HEK293 (cell line): Measurements from ENCODE around the gene COPS9.

ENCODE experiments used
- CTCF ChIA-PET: fragments of 350-600 bp; formaldehyde crosslinking; extraction: SDS; loops from one replicate; lab custom pipeline; 2021; ENCODE audit warnings: antibody characterized with exemption; lab: Yijun Ruan, JAX
- POLR2A ChIA-PET: fragments of 300-600 bp; formaldehyde crosslinking; extraction: SDS; loops from one replicate; lab custom pipeline; 2020; ENCODE audit warnings: antibody characterized with exemption, inconsistent platforms; lab: Yijun Ruan, JAX
- H3K27ac ChIP-seq: fragments of 200-500 bp; sonication (Bioruptor generic); 2 replicates; pipeline ENCODE4 v1.5.1; 2014; ENCODE audit warnings: low read depth, low read length, control low read depth, inconsistent platforms; ENCODE audit errors: extremely low read depth
- H3K36me3 ChIP-seq, 2 experiments: fragments of 200-500 bp in 1 of 2; sonication (Bioruptor generic) in 1 of 2; 1 replicate in 1 of 2; 2 replicates in 1 of 2; pipeline ENCODE4 v1.5.1; 2014 to 2017; ENCODE audit warnings: inconsistent platforms in 2 of 2, low read length in 2 of 2; ENCODE audit not compliant: control insufficient read depth in 2 of 2, insufficient read depth in 1 of 2
- H3K4me1 ChIP-seq: fragments of 200-500 bp; sonication (Bioruptor generic); 2 replicates; pipeline ENCODE4 v1.5.1; 2014; ENCODE audit warnings: mild to moderate bottlenecking, low read length, inconsistent platforms; ENCODE audit not compliant: control insufficient read depth, insufficient read depth
- H3K4me3 ChIP-seq: 2 replicates; pipeline ENCODE4 v1.5.1; 2011; ENCODE audit warnings: low read depth, mild to moderate bottlenecking, control low read depth, low read length, moderate library complexity
- H3K9me3 ChIP-seq: fragments of 200-500 bp; sonication (Bioruptor generic); 2 replicates; pipeline ENCODE4 v1.5.1; 2014; ENCODE audit warnings: low read depth, low read length, inconsistent platforms; ENCODE audit not compliant: control insufficient read depth, insufficient read depth
- GFI1B ChIP-seq: fragments of 450-650 bp; formaldehyde crosslinking; IDR thresholded peaks from 2 replicates; pipeline ENCODE4 v1.5.1; 2016; ENCODE audit warnings: missing biosample characterization, missing genetic modification characterization
- GLI4 ChIP-seq: fragments of 450-650 bp; formaldehyde crosslinking; IDR thresholded peaks from 2 replicates; pipeline ENCODE4 v1.5.1; 2016; ENCODE audit warnings: missing biosample characterization, missing genetic modification characterization
- KLF9 ChIP-seq: fragments of 450-650 bp; formaldehyde crosslinking; IDR thresholded peaks from 2 replicates; pipeline ENCODE4 v1.5.1; 2016; ENCODE audit warnings: missing biosample characterization, missing genetic modification characterization, low read depth
- OVOL3 ChIP-seq: fragments of 450-650 bp; formaldehyde crosslinking; IDR thresholded peaks from 2 replicates; pipeline ENCODE4 v1.5.1; 2016; ENCODE audit warnings: missing biosample characterization, missing genetic modification characterization
- PATZ1 ChIP-seq: fragments of 450-650 bp; formaldehyde crosslinking; IDR thresholded peaks from 2 replicates; pipeline ENCODE4 v1.5.1; 2016; ENCODE audit warnings: missing biosample characterization, missing genetic modification characterization
- SP7 ChIP-seq: fragments of 450-650 bp; formaldehyde crosslinking; IDR thresholded peaks from 2 replicates; pipeline ENCODE4 v1.5.1; 2016; ENCODE audit warnings: missing biosample characterization, missing genetic modification characterization
- ZBTB17 ChIP-seq: fragments of 450-650 bp; formaldehyde crosslinking; IDR thresholded peaks from 2 replicates; pipeline ENCODE4 v1.5.1; 2016; ENCODE audit warnings: missing biosample characterization, missing genetic modification characterization
- ZBTB20 ChIP-seq: fragments of 450-650 bp; formaldehyde crosslinking; IDR thresholded peaks from 2 replicates; pipeline ENCODE4 v1.5.1; 2016; ENCODE audit warnings: missing biosample characterization, missing genetic modification characterization
- ZBTB21 ChIP-seq: fragments of 450-650 bp; formaldehyde crosslinking; IDR thresholded peaks from 2 replicates; pipeline ENCODE4 v1.5.1; 2017; ENCODE audit warnings: missing biosample characterization, missing genetic modification characterization
- ZBTB26 ChIP-seq: fragments of 450-650 bp; formaldehyde crosslinking; optimal IDR thresholded peaks from 2 replicates; pipeline ENCODE3; 2016; ENCODE audit warnings: missing biosample characterization, mild to moderate bottlenecking, missing genetic modification characterization
- ZBTB7A ChIP-seq: fragments of 450-650 bp; formaldehyde crosslinking; IDR thresholded peaks from 2 replicates; pipeline ENCODE4 v1.5.1; 2016; ENCODE audit warnings: low read depth, missing biosample characterization, missing genetic modification characterization
- ZBTB8A ChIP-seq: fragments of 450-650 bp; formaldehyde crosslinking; IDR thresholded peaks from 2 replicates; pipeline ENCODE4 v1.5.1; 2016; ENCODE audit warnings: missing biosample characterization, missing genetic modification characterization
- ZIC2 ChIP-seq: fragments of 450-650 bp; formaldehyde crosslinking; IDR thresholded peaks from 2 replicates; pipeline ENCODE4 v1.5.1; 2016; ENCODE audit warnings: missing biosample characterization, missing genetic modification characterization
- ZNF148 ChIP-seq: fragments of 450-650 bp; formaldehyde crosslinking; IDR thresholded peaks from 2 replicates; pipeline ENCODE4 v1.5.0; 2017; ENCODE audit warnings: missing biosample characterization, missing genetic modification characterization, borderline replicate concordance
- ZNF239 ChIP-seq: fragments of 450-650 bp; formaldehyde crosslinking; IDR thresholded peaks from 2 replicates; pipeline ENCODE4 v1.5.1; 2016; ENCODE audit warnings: missing biosample characterization, missing genetic modification characterization
- ZNF37A ChIP-seq: fragments of 450-650 bp; IDR thresholded peaks from 2 replicates; pipeline ENCODE4 v1.5.1; 2018; ENCODE audit warnings: missing biosample characterization, missing genetic modification characterization
- ZNF423 ChIP-seq: fragments of 450-650 bp; formaldehyde crosslinking; IDR thresholded peaks from 2 replicates; pipeline ENCODE4 v1.5.1; 2016; ENCODE audit warnings: missing biosample characterization, missing genetic modification characterization
- ZNF501 ChIP-seq: fragments of 450-650 bp; formaldehyde crosslinking; IDR thresholded peaks from 2 replicates; pipeline ENCODE4 v1.5.1; 2016; ENCODE audit warnings: missing biosample characterization, missing genetic modification characterization
- ZNF529 ChIP-seq: fragments of 450-650 bp; formaldehyde crosslinking; IDR thresholded peaks from 2 replicates; pipeline ENCODE4 v1.5.1; 2017; ENCODE audit warnings: missing genetic modification characterization, missing biosample characterization; ENCODE audit not compliant: insufficient replicate concordance
- ZNF610 ChIP-seq: fragments of 450-650 bp; formaldehyde crosslinking; IDR thresholded peaks from 2 replicates; pipeline ENCODE4 v1.5.1; 2016; ENCODE audit warnings: missing biosample characterization, missing genetic modification characterization, borderline replicate concordance
- ZNF639 ChIP-seq: fragments of 450-650 bp; formaldehyde crosslinking; IDR thresholded peaks from 2 replicates; pipeline ENCODE4 v1.5.1; 2016; ENCODE audit warnings: missing biosample characterization, missing genetic modification characterization
- ZNF645 ChIP-seq: fragments of 450-650 bp; formaldehyde crosslinking; IDR thresholded peaks from 2 replicates; pipeline ENCODE4; 2016; ENCODE audit warnings: missing biosample characterization, missing genetic modification characterization
- ZNF654 ChIP-seq: fragments of 450-650 bp; formaldehyde crosslinking; IDR thresholded peaks from 2 replicates; pipeline ENCODE4 v1.5.1; 2016; ENCODE audit warnings: low read depth, missing biosample characterization, missing genetic modification characterization
- ZNF704 ChIP-seq: fragments of 450-650 bp; formaldehyde crosslinking; IDR thresholded peaks from 2 replicates; pipeline ENCODE4 v1.5.1; 2016; ENCODE audit warnings: missing biosample characterization, missing genetic modification characterization
- ZNF76 ChIP-seq: fragments of 450-650 bp; formaldehyde crosslinking; IDR thresholded peaks from 2 replicates; pipeline ENCODE4; 2016; ENCODE audit warnings: low read depth, missing biosample characterization, missing genetic modification characterization, borderline replicate concordance
- ZSCAN30 ChIP-seq: fragments of 450-650 bp; IDR thresholded peaks from 2 replicates; pipeline ENCODE4 v1.5.1; 2018; ENCODE audit warnings: missing biosample characterization, mild to moderate bottlenecking, missing genetic modification characterization, moderate library complexity

Gene COPS9

GRCh38 chr2:240155048-240155744 lies 19.1 kb upstream of the COPS9 start:
- H3K4me1 ChIP-seq, result no peaks in the 10 kb centered on the region
- ChIA-PET CTCF (no interaction called here), POLR2A (no interaction called here)
- no peak overlapping the region for H3K27ac ChIP-seq
- no peaks in the 10 kb centered on the region for H3K36me3 ChIP-seq
- H3K4me3 ChIP-seq, result no peak overlapping the region
- TF ChIP-seq OVOL3 (no peak), ZNF610 (tag by site-specific recombination) (no peak), PATZ1 (tag by site-specific recombination) (no peak), ZSCAN30 (tag by site-specific recombination) (no peak), ZBTB7A (tag by site-specific recombination) (no peak), GLI4 (no peak), ZNF654 (tag by site-specific recombination) (no peak), KLF9 (tag by site-specific recombination) (no peak), ZNF76 (no peak)
- no peaks in the 10 kb centered on the region for H3K9me3 ChIP-seq

GRCh38 chr2:240154606-240155005 lies 18.5 kb upstream of the COPS9 start:
- CTCF ChIA-PET, result no interaction called here
- POLR2A ChIA-PET, result no interaction called here
- Histone ChIP-seq H3K9me3 (no peaks in the 10 kb centered on the region), H3K27ac (no peak overlapping the region), H3K36me3 (no peaks in the 10 kb centered on the region), H3K4me3 (no peak overlapping the region), H3K4me1 (no peaks in the 10 kb centered on the region)
- TF ChIP-seq ZNF37A (no peak), ZNF76 (no peak), ZBTB26 (no peak), ZBTB8A (tag by site-specific recombination) (no peak), ZBTB17 (tag by site-specific recombination) (no peak), ZNF501 (tag by site-specific recombination) (no peak), SP7 (tag by site-specific recombination) (no peak), ZBTB20 (tag by site-specific recombination) (no peak), ZNF148 (tag by site-specific recombination) (no peak), ZNF645 (no peak), ZNF639 (tag by site-specific recombination) (no peak), ZNF529 (tag by site-specific recombination) (no peak), ZBTB21 (tag by site-specific recombination) (no peak), ZSCAN30 (tag by site-specific recombination) (no peak), ZNF239 (tag by site-specific recombination) (no peak), GFI1B (tag by site-specific recombination) (no peak), ZNF704 (no peak), ZNF423 (tag by site-specific recombination) (no peak), ZIC2 (tag by site-specific recombination) (no peak)
